Activated CD4-positive, CD25-positive, alpha-beta regulatory T cell treated with anti-CD3 and anti-CD28 coated beads, Interleukin-2, amount 50 U/mL, for 16 hours (primary cell): ENCODE measurements around the gene PRKCZ.

Source experiments
- DNase-seq: peaks from one replicate; pipeline ENCODE4 v3.0.0-alpha.2; 2020; ENCODE audit warnings: low read depth, low spot score

PRKCZ gene

GRCh38 chr1:2045468-2046173 is 4.6 kb upstream of the PRKCZ start:
- DNase-seq: no peak

GRCh38 chr1:2046174-2046917 is 3.9 kb upstream of the PRKCZ start:
- no peak for DNase-seq

GRCh38 chr1:2046953-2047748 is 3.1 kb upstream of the PRKCZ start:
- DNase-seq: no peak

GRCh38 chr1:2047749-2048729 is 2.2 kb upstream of the PRKCZ start:
- DNase-seq: no peak

- no peak for DNase-seq
These were observed 940 bp upstream of the PRKCZ start for GRCh38 chr1:2049225-2049717.

- no peak for DNase-seq
These were observed 216 bp downstream of the PRKCZ start for GRCh38 chr1:2050461-2050792.

- DNase-seq: no peak
These were observed 827 bp downstream of the PRKCZ start for GRCh38 chr1:2050793-2051682.

GRCh38 chr1:2052054-2052679 is 2.0 kb downstream of the PRKCZ start:
- DNase-seq: no peak

- no peak for DNase-seq
These were observed 2.5 kb downstream of the PRKCZ start for GRCh38 chr1:2052756-2053155.

GRCh38 chr1:2053217-2053616 is 3.0 kb downstream of the PRKCZ start:
- DNase-seq: no peak

- DNase-seq: no peak
These were observed 3.7 kb downstream of the PRKCZ start for GRCh38 chr1:2053784-2054376.

GRCh38 chr1:2054560-2054959 is 4.3 kb downstream of the PRKCZ start:
- DNase-seq: no peak

- no peak for DNase-seq
These were observed 5.8 kb downstream of the PRKCZ start for GRCh38 chr1:2055911-2056575.

GRCh38 chr1:2056955-2057590 is 6.9 kb downstream of the PRKCZ start:
- DNase-seq: no peak

GRCh38 chr1:2059290-2059953 is 9.2 kb downstream of the PRKCZ start:
- DNase-seq: no peak

- no peak for DNase-seq
These were observed 9.9 kb downstream of the PRKCZ start for GRCh38 chr1:2060072-2060471.

- no peak for DNase-seq
These were observed 10.3 kb downstream of the PRKCZ start for GRCh38 chr1:2060535-2060934.
